Ovary (tissue), 3 donors: ENCODE results near the gene SCO1.

Experiments
- POLR2A ChIP-seq: fragments of 450-650 bp; IDR thresholded peaks from one replicate; pipeline ENCODE4 v1.6.1; 2017; ENCODE audit warnings: antibody characterized with exemption, mild to moderate bottlenecking, moderate library complexity
- TF ChIP-seq, protein P1 (sequence below), 3 donors: fragments of 450-650 bp in 2 of 3; fragments of 200-600 bp in 1 of 3; IDR thresholded peaks; one replicate each; pipeline versions ENCODE4 v1.5.1 to v1.8.0; 2016 to 2022; ENCODE audit warnings: antibody characterized with exemption in 3 of 3, mild to moderate bottlenecking in 1 of 3
- donor health status: DM: no; HTN: no; CAD: no.

GRCh38 chr17:10726196-10726595, 28.9 kb upstream of the SCO1 start:
- TF ChIP-seq, protein P1, sequence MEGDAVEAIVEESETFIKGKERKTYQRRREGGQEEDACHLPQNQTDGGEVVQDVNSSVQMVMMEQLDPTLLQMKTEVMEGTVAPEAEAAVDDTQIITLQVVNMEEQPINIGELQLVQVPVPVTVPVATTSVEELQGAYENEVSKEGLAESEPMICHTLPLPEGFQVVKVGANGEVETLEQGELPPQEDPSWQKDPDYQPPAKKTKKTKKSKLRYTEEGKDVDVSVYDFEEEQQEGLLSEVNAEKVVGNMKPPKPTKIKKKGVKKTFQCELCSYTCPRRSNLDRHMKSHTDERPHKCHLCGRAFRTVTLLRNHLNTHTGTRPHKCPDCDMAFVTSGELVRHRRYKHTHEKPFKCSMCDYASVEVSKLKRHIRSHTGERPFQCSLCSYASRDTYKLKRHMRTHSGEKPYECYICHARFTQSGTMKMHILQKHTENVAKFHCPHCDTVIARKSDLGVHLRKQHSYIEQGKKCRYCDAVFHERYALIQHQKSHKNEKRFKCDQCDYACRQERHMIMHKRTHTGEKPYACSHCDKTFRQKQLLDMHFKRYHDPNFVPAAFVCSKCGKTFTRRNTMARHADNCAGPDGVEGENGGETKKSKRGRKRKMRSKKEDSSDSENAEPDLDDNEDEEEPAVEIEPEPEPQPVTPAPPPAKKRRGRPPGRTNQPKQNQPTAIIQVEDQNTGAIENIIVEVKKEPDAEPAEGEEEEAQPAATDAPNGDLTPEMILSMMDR (IDR thresholded peaks at IDR 0.05) = no peak
- no peak for TF ChIP-seq POLR2A
